SJCRH30 (cell line): ENCODE data around the gene TBK1. TPM values are rescaled to one million over a fixed set of nuclear protein-coding genes. Genes with fewer than 3 reads are reported as not detected.

Experiments used
- DNase-seq, 2 experiments: peaks; one replicate each; pipeline ENCODE4 v3.0.0-alpha.2; 2015 to 2020
- H3K27ac ChIP-seq: fragments of 250-450 bp; sonication (Bioruptor Pico); 2 replicates; pipeline ENCODE4 v1.5.1; 2020; ENCODE audit warnings: mild to moderate bottlenecking, moderate library complexity
- H3K27me3 ChIP-seq: fragments of 250-450 bp; sonication (Bioruptor Pico); 2 replicates; pipeline ENCODE4 v1.5.1; 2020; ENCODE audit warnings: mild to moderate bottlenecking, moderate library complexity
- H3K36me3 ChIP-seq: fragments of 250-450 bp; sonication (Bioruptor Pico); 2 replicates; pipeline ENCODE4 v1.5.1; 2020; ENCODE audit warnings: mild to moderate bottlenecking, moderate library complexity
- H3K4me1 ChIP-seq: fragments of 250-450 bp; sonication (Bioruptor Pico); 2 replicates; pipeline ENCODE4 v1.5.1; 2020; ENCODE audit warnings: mild to moderate bottlenecking, moderate library complexity
- H3K4me3 ChIP-seq: fragments of 250-450 bp; sonication (Bioruptor Pico); 2 replicates; pipeline ENCODE4 v1.5.1; 2020; ENCODE audit warnings: mild to moderate bottlenecking, moderate library complexity
- H3K9me3 ChIP-seq: fragments of 250-450 bp; sonication (Bioruptor Pico); replicated peaks from 2 replicates; pipeline ENCODE4 v1.5.1; 2020; ENCODE audit warnings: mild to moderate bottlenecking, moderate library complexity
- total RNA-seq: library from RNA; depleted of rRNA; stranded (reverse); fragments of >200 nt; shearing (Covaris generic); gene quantifications from 2 replicates; pipeline ENCODE4 v1.2.3, GENCODE V29; 2014

The TBK1 gene
- total RNA-seq, 1 experiment from 2014 or later = 31.5 TPM

DNA sequence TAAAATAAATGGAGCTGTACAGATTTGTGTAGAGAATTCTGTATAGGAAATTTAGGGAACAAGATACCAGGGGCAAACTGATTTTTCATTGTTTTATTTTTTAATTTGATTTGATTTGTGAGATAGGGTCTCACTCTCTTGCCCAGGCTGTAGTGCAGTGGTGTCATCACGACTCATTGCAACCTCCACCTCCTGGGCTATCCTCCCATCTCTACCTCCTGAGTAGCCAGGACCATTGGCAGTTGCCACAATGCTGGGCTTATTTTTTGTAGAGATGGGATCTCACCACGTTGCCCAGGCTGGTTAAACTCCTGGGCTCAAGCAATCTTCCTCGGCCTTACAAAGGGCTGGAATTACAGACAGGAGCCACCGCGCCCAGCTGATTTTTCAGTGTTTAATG, 18.0 kb upstream of the TBK1 start:
- no peak for DNase-seq

DNA sequence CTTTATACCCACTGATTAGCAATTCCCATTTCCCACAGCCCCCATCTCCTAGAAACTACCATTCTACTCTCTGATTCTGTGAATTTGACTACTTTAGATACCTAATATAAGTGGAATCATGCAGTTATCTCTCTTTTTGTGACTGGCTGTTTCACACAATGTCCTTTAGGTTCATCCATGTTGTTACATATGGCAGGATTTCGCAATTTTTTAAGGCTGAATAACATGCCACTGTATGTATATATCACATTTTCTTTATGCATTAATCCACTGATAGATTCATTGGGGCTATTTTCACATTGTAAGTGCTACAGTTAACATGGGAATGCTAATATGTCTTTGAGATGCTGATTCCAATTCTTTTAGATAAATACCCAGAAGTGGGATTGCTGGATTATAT, 11.8 kb upstream of the TBK1 start:
- peaks cover 68% of the 10 kb centered on the region for H3K36me3 ChIP-seq

More for the DNA sequence above, 18.0 kb upstream of the TBK1 start:
- Histone ChIP-seq H3K27me3 (no peaks in the 10 kb centered on the region), H3K4me1 (no peaks in the 10 kb centered on the region), H3K4me3 (no peak overlapping the region), H3K9me3 (no peaks in the 10 kb centered on the region), H3K27ac (no peak overlapping the region), H3K36me3 (peaks cover 83% of the 10 kb centered on the region)

DNA sequence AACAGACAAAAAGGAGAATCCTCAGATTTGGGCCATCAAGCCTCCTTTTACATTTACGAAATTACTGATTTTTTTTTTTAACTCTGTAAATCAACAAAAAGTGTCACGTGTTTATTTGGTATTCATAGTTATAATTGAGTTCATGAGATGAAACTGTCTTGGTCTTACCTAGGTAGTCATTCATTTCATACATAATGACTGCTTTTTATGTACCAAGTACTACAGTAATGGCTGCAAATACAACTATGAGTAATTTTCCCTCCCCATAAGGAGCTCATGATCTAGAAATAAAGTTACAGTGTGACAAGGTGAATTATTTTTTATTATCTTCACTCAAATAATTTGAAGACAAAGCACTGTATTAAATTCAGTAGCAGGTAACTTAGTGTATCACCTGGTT, 6.4 kb upstream of the TBK1 start:
- DNase-seq = no peak
- peaks cover 60% of the 10 kb centered on the region for H3K36me3 ChIP-seq
- no peaks in the 10 kb centered on the region for H3K9me3 ChIP-seq
- no peak overlapping the region for H3K27ac ChIP-seq
- H3K27me3 ChIP-seq = no peaks in the 10 kb centered on the region
- H3K4me3 ChIP-seq = no peak overlapping the region
- H3K4me1 ChIP-seq = no peaks in the 10 kb centered on the region

More for the DNA sequence above, 11.8 kb upstream of the TBK1 start:
- H3K4me1 ChIP-seq = no peaks in the 10 kb centered on the region
- H3K9me3 ChIP-seq = no peaks in the 10 kb centered on the region
- no peak overlapping the region for H3K4me3 ChIP-seq
- DNase-seq = no peak
- no peaks in the 10 kb centered on the region for H3K27me3 ChIP-seq
- H3K27ac ChIP-seq = no peak overlapping the region

DNA sequence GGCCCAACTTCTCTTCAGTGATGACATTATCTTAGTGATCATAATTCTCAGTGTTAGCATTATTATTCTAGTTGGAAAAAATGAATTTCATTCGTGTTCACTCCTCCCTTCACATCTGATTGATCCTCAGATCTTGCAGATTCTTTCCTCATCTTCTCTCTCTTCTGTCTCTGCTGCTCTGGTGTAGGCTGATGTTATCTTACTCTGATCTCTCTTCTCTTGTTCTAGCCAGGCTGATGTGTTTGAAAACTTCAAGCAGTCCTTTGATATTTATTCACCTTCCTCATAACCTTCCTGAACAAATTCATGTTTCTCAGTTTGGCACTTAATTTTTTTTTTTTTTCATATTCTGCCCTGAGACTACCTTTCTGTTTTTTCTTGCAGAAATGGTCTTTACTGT, 5.6 kb upstream of the TBK1 start:
- Histone ChIP-seq H3K27ac (no peak overlapping the region), H3K9me3 (no peaks in the 10 kb centered on the region), H3K4me1 (no peaks in the 10 kb centered on the region), H3K36me3 (peaks cover 55% of the 10 kb centered on the region), H3K4me3 (no peak overlapping the region), H3K27me3 (no peaks in the 10 kb centered on the region)
- no peak for DNase-seq

DNA sequence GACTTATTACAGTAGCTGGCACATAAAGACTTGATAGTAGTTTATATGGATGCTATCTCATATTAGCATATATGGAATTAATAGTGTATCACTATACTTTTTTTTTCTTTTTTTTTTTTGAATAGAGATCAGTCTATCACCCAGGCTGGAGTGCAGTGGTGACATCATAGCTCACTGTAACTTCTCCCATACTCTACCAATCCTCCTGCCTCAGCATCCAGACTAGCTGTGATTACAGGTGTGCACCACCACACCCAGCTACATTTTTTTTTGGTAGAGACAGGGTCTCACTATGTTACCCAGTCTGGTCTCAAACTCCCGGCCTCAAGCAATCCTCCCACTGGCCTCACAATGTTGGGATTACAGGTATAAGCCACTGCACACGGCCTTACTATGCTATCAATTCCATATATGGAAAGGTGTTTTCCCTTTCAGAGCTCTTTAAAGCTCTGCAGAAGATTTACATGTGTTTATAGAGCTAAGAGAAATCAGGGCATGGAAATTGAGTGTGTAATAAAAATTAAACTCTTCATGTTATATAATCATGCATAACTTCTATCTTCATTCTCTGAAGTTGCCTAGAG, 1.8 kb upstream of the TBK1 start:
- H3K9me3 ChIP-seq = no peaks in the 10 kb centered on the region
- H3K27me3 ChIP-seq = no peaks in the 10 kb centered on the region
- DNase-seq = no peak
- no peak overlapping the region for H3K4me3 ChIP-seq
- no peaks in the 10 kb centered on the region for H3K4me1 ChIP-seq
- peaks cover 29% of the 10 kb centered on the region for H3K36me3 ChIP-seq
- no peak overlapping the region for H3K27ac ChIP-seq

DNA sequence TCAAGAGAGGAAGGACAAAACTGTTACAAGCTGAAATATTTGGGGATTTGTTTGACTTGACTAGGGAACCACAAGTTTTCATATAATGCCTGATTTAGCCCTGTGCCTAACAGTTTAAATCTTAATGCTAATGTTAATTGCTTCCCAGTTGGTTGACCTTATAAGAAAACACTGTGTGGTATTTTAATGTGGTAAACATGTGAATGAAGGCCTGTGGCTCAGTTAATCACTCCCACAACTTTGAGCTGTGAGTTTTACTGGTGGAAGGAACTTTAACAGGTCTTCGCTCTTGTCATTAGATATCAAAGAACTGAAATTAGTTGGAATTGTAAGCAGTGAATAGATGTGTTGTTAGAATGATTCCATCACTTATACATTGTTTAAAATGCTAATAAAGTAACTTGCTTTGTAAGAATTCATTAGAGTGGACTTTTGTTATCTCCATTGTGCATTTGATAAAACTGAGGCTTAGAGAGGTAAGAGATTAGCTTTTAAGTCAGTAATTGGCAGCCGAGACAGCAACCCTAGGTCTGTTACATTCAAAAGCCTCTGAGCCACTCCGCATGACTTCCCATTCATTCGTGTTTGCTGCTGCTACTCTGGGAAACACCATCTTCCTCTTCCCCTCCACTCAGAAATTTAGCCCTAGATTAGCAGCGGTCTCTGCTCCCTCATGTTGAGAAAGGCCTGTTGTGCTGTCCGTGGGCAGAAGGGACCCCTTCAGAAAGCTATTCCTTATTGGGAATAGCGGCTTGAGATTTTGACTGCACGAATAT, 1.0 kb upstream of the TBK1 start:
- no peaks in the 10 kb centered on the region for H3K9me3 ChIP-seq
- peak in 1 of 2 experiments; percentile 43 for DNase-seq
- peaks cover 24% of the 10 kb centered on the region for H3K36me3 ChIP-seq
- peak overlapping the region; percentile 88 for H3K4me3 ChIP-seq
- peak overlapping the region; percentile 74; the same call in 1 of the 2 replicates for H3K27ac ChIP-seq
- H3K4me1 ChIP-seq = no peaks in the 10 kb centered on the region
- no peaks in the 10 kb centered on the region for H3K27me3 ChIP-seq

DNA sequence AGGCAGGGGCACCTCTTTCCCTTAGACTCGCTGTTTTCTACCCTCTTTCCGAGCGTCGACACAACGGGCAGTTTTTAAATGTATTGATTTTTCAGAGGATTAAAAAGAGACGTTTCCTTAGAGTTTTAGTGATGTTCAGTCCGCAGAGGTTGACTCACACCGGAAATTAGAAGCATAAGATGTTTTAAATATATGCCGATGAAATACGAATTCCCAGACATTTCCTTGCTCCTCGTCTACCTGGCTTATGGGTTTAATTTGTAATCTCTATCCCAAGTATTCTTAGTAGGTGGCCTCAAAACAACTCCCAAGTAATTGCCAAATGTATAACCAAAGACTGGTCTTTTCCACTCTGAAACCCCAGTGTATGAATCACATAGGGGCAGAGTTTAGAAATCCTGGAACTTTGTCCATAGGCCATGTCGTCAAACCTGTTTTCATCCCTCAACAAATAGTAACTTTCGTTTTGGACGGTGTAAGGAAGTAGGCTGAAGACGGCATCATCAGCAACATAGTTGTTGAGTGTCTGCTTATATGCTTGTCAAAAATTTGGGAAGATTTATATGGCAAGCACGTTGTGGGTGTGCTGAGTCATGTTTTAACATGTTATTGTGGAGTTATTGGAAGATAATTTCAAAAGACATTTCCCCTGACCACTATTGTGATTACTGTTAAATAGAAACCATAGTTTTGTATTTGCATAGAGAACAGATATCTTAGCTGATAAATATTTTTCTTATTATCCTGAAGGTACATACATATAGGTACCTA, 824 bp downstream of the TBK1 start:
- Histone ChIP-seq H3K4me3 (peak overlapping the region; percentile 88), H3K27ac (peak overlapping the region; percentile 74), H3K36me3 (peaks cover 18% of the 10 kb centered on the region), H3K27me3 (no peaks in the 10 kb centered on the region), H3K4me1 (no peaks in the 10 kb centered on the region), H3K9me3 (no peaks in the 10 kb centered on the region)
- peak in 1 of 2 experiments; percentile 46 for DNase-seq

DNA sequence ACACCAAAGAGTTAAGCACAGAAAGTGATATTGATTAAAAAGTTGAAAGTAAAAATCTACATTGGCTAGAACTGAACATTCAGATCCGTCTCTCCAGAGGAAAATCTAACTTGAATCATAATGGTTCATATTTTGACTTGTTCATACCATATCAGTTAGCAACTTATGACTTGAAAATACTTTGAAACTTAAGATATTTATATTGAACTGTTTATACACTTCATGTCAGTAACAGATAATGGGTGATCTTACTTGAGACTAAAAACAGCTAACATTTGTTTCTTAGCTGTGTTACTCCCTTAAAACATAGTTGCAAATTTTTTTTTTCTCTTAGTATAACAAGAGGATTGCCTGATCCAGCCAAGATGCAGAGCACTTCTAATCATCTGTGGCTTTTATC, 3.6 kb downstream of the TBK1 start:
- Histone ChIP-seq H3K27ac (no peak overlapping the region), H3K36me3 (peaks cover 24% of the 10 kb centered on the region), H3K4me1 (no peaks in the 10 kb centered on the region; the same call in 1 of the 2 replicates), H3K9me3 (no peaks in the 10 kb centered on the region), H3K27me3 (no peaks in the 10 kb centered on the region), H3K4me3 (no peak overlapping the region)
- no peak for DNase-seq

DNA sequence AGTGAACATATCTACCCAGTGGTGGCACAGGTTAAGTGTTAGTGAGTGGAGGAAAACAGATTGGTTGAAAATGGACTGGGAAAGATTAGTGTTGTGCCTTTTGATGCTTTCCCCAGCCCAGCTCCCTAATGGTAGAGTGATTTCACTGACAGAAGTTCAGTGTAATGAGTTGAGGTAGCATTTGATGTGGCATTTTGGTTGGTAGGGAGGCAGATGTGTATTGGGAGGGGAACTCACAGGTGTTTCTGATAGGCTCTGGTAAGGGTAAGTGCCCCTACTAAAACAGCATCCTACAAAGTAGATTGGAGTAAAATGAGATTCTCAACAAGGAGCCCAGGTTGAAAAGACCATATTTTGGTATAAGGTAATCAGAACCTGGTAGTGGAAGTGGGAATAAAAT, 4.2 kb downstream of the TBK1 start:
- Histone ChIP-seq H3K27ac (no peak overlapping the region), H3K27me3 (no peaks in the 10 kb centered on the region), H3K9me3 (no peaks in the 10 kb centered on the region), H3K4me1 (no peaks in the 10 kb centered on the region; the same call in 1 of the 2 replicates), H3K36me3 (peaks cover 24% of the 10 kb centered on the region), H3K4me3 (no peak overlapping the region)
- no peak for DNase-seq

DNA sequence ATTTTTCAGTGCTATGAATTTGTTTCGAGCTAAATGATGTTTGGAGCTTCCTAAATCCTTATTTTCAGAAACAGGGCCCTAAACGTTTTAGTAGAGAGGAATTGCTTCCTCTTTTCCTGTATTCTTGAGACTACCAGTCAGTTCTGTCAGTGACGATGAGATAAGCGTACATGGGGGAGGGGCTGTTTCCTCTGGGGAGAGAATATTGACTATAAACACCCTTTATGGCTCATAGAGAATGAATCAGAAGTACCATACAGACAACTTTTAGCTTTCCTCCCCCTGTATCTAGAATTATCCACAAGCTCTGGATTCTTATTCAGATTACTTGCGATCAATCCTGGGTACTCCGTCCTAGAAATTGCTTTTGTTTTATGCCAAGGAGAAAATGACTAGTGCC, 5.1 kb downstream of the TBK1 start:
- Histone ChIP-seq H3K27me3 (no peaks in the 10 kb centered on the region), H3K36me3 (peaks cover 27% of the 10 kb centered on the region), H3K4me3 (no peak overlapping the region), H3K27ac (no peak overlapping the region), H3K9me3 (no peaks in the 10 kb centered on the region), H3K4me1 (no peaks in the 10 kb centered on the region; the same call in 1 of the 2 replicates)
- DNase-seq = no peak

DNA sequence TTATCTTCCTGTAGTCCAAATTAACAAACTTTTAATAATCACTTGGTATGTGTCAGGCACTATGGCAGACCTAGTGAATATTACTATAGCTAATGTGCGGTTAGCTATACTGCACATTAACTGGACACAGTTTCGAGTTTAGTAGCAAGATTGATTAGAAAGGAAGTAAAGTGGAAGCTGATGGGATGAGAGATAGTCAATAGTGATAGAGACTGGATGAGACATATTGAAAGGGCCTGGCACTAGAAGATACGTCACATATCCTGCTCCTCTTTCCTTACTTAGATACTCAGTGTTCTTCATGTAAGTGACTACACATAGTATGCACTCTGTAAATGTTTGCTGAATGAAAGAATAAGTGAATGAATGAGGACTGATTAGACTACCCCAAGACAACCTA, 5.5 kb downstream of the TBK1 start:
- Histone ChIP-seq H3K9me3 (no peaks in the 10 kb centered on the region), H3K4me3 (no peak overlapping the region), H3K4me1 (no peaks in the 10 kb centered on the region; the same call in 1 of the 2 replicates), H3K27ac (no peak overlapping the region), H3K36me3 (peaks cover 27% of the 10 kb centered on the region), H3K27me3 (no peaks in the 10 kb centered on the region)
- DNase-seq = no peak

DNA sequence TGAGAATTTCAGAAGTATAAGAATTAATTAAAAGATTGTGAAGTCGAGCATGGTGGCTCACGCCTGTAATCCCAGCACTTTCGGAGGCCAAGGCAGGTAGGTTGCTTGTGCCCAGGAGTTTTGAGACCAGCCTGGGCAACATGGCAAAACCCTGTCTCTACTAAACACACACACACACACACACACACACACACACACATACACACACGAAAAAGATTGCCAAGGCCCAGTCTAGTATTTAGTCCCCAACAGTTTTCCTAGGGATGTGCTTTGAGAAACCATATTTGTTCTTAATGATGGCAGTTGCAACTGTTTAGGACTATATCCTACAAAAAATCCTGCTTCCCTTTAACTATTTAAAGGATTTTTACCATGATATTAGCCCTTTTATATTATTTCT, 6.0 kb downstream of the TBK1 start:
- Histone ChIP-seq H3K4me3 (no peak overlapping the region), H3K4me1 (no peaks in the 10 kb centered on the region; the same call in 1 of the 2 replicates), H3K27ac (no peak overlapping the region), H3K9me3 (no peaks in the 10 kb centered on the region), H3K36me3 (peaks cover 27% of the 10 kb centered on the region), H3K27me3 (no peaks in the 10 kb centered on the region)
- DNase-seq = no peak

DNA sequence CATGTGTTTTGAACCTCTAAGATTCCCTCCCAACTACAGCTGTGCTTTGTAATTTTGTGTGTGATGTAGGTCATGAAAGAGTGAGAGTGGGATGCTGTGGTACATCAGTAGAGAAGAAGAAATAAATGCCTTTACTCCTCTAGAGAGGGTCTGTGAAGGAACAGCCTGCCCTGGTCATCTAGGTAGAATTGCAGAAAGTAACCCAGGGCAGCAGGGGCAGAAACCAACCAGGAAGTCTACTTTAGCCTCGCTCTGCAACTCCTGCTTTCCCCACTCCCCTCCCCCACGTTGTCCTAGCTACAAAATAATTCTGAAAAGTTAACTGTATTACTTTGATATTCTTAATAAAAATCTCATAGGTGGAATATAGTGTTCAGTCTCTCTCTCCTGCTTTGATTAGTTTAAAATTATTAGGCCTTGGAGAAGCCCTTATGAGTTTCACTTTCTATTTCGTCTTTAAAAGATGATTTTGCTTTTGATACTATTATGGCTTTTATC, 7.5 kb downstream of the TBK1 start:
- Histone ChIP-seq H3K4me3 (no peak overlapping the region), H3K36me3 (peaks cover 32% of the 10 kb centered on the region)

DNA sequence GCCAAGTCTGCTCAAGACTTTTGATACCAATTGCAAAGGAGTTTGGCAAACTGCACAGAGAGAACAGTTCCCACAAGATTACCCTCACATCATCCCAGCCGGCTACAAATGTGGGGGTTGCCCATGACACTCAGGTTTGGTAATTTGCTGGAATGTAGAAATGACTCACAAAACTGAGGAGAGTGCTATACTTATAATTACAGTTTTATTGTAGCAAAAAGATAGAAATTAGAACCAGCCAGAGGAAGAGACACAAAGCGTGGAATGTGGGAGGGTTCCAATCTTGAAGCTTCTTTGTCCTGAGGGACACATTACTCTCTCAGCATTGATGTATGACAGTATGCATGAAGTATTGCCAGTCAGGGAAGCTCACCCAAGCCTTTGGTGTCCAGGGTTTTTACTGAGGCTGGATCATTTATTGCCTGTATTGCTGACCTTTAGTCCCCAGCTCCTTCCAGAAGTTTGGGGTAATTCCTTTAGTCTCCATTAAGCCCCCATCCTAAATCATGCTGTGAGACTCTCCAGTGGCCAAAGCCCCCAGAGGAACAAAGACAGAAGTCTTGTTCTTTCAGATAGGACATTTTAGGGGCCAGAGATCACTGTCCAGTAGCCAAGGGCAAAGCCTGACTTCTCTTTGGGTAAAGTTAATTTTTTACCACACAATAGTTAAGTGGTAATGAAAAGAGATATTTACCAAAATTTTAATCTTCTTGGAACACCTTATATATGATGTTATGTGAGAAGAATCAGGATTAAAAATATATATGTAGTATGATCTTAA, 9.9 kb downstream of the TBK1 start:
- Histone ChIP-seq H3K27me3 (no peaks in the 10 kb centered on the region), H3K9me3 (no peaks in the 10 kb centered on the region), H3K27ac (no peak overlapping the region), H3K4me3 (no peak overlapping the region), H3K4me1 (no peaks in the 10 kb centered on the region; the same call in 1 of the 2 replicates), H3K36me3 (peaks cover 38% of the 10 kb centered on the region)
- no peak for DNase-seq

More for the DNA sequence above, 7.5 kb downstream of the TBK1 start:
- no peaks in the 10 kb centered on the region; the same call in 1 of the 2 replicates for H3K4me1 ChIP-seq
- H3K9me3 ChIP-seq = no peaks in the 10 kb centered on the region
- no peak overlapping the region for H3K27ac ChIP-seq
- no peaks in the 10 kb centered on the region for H3K27me3 ChIP-seq
- DNase-seq = no peak
